ACHN (cell line): ENCODE data around the gene LMAN1.

Experiments used
- DNase-seq: peaks from one replicate; pipeline ENCODE4 v3.0.0-alpha.2; 2015
- in situ Hi-C: cut with HindIII; loops from 2 replicates; pipeline ENCODE4 v1.10.0; 2017; ENCODE audit warnings: low sequenced_read_pairs, low pct_ligation_motif_present, low pct_unique_long_range_greater_than_20kb

LMAN1 gene

GRCh38 chr18:59358712-59359575, at the start of gene LMAN1:
Gene LMAN1 (minus strand): TSS chr18:59359265. CDS start chr18:59359244, 21 bp downstream.
- in situ Hi-C loops = no loop called here
- DNase-seq = peak; percentile 92

- DNase-seq = peak; percentile 86
- in situ Hi-C loops = no loop called here
Measured at GRCh38 chr18:59402432-59403090, 43.5 kb upstream of the LMAN1 start.

GRCh38 chr18:59400407-59400806, 41.3 kb upstream of the LMAN1 start:
- in situ Hi-C loops = no loop called here
- no peak for DNase-seq

- DNase-seq = no peak
- in situ Hi-C loops = no loop called here
Measured at GRCh38 chr18:59395226-59396175, 36.4 kb upstream of the LMAN1 start.

GRCh38 chr18:59393381-59393780, 34.3 kb upstream of the LMAN1 start:
- in situ Hi-C loops = no loop called here
- DNase-seq = no peak

GRCh38 chr18:59388817-59389216, 29.8 kb upstream of the LMAN1 start:
- DNase-seq = no peak
- in situ Hi-C loops = no loop called here

- in situ Hi-C loops = no loop called here
- DNase-seq = no peak
Measured at GRCh38 chr18:59387687-59388565, 28.9 kb upstream of the LMAN1 start.

- DNase-seq = no peak
- in situ Hi-C loops = no loop called here
Measured at GRCh38 chr18:59386909-59387686, 28.0 kb upstream of the LMAN1 start.

GRCh38 chr18:59385191-59385590, 26.1 kb upstream of the LMAN1 start:
- in situ Hi-C loops = no loop called here
- no peak for DNase-seq

GRCh38 chr18:59383851-59384250, 24.8 kb upstream of the LMAN1 start:
- in situ Hi-C loops = no loop called here
- DNase-seq = no peak

- DNase-seq = no peak
- in situ Hi-C loops = no loop called here
Measured at GRCh38 chr18:59382383-59382782, 23.3 kb upstream of the LMAN1 start.

- in situ Hi-C loops = no loop called here
- DNase-seq = no peak
Measured at GRCh38 chr18:59381949-59382348, 22.9 kb upstream of the LMAN1 start.

- no peak for DNase-seq
- in situ Hi-C loops = no loop called here
Measured at GRCh38 chr18:59380706-59381105, 21.6 kb upstream of the LMAN1 start.

GRCh38 chr18:59379772-59380522, 20.9 kb upstream of the LMAN1 start:
- in situ Hi-C loops = no loop called here
- DNase-seq = no peak

GRCh38 chr18:59377613-59378337, 18.7 kb upstream of the LMAN1 start:
- DNase-seq = no peak
- in situ Hi-C loops = no loop called here

GRCh38 chr18:59376351-59376935, 17.4 kb upstream of the LMAN1 start:
- DNase-seq = no peak
- in situ Hi-C loops = no loop called here
